DMS79 (cell line): Measurements from ENCODE around the gene PCNX3.
"Not testable (repeated sequence)": the region's sequence is repeated elsewhere in the genome, so short reads cannot be mapped to it uniquely, and the experiment has no call there.

Experiments used
- DNase-seq: peaks from one replicate; lab custom pipeline; 2025; lab: John Stamatoyannopoulos, UW

The PCNX3 gene

DNA sequence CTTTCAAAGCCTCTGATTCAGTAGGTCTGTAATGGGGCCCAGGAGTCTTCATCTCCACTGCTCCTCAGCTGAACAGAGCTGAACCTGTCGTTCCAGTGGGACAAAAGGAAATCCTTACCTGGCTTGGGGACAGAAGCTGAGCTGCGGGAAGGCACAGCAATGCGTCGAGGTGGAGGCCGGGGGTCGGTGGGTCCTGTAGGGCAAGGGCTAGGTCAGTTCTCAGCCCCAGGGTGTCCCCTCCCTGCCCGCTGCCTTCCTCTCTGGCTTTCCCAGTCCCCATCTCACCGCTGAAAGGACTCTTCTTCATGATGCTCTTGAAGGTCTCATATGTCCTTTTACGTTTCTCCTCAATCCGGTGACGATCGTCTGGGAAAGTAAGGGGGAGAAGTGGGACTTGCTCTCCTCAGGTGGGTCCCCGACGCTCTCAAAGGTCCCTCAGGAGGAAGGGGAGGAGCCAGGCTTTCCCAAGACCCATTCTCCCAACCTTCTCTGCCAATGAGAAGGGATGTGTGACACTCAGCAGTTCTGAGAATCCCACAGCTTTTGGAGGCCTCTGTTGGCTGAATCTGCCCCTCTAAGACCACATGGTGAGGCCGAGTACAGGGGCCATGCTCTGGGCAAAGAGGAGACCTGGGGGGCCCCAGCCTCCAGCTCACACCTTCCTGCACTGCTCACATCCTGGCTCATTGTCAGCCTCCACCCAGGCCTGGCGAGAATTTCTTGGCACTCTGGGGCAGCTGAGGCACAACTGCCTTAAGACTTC is 40.2 kb downstream of the PCNX3 start:
- no peak for DNase-seq

DNA sequence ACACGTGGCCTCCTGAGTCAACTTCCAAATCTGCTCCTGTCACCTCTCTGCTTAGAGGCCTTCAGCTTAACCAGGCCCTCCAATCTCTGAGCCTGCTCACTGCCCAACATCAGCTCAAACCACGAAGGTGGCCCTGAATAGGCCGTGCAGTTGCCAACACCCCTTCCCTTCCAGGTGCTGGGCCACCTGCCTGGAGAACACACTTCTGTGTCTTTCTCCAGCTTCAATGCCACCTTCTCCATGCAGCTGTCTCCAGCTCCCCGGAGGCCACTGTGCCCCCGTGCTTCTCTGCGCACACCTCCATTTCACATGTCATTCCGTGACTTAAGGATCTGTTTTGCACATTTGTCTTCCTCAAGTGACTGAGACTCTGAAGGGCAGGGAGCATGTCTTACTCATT is 41.9 kb downstream of the PCNX3 start:
- DNase-seq, result no peak

DNA sequence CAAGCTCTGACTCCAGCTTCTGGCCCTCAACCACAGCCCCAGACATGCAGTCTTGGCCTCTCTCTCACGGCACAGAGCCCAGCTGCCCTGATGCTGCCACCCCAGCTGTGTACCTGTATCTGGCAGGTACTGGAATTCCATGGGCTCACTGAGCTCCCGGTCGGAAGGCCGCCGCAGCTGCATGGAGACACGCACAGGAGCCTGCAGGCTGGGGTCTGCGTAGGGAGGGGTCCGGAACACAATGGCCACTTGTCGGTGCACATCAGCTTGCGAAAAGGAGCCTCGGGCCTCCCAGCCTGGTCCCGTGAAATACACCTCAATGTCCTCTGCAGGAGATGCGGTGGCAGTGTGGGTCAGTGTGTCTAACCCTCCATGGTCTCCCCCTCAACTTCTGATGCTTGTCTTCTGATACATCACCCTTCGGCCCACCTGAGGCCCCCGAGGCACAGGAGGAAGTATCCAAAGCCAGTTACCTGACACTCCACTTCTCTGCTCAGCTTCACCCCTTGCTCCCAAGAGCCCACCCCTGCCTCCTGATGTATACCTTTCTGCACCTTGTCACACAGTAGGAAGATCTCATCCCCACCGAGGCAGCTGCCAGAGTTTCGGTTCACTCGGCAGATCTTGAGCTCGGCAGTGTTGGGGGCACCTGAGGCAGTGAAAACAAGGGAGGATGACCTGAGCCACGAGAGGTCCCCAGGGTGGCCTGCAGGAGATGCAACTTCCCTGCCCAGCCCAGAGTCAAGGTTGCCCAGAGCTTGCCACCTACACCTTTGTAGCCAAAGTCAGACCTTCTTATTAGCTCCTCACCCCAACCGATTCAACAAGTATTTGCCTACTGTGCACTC is 42.8 kb downstream of the PCNX3 start:
- no peak for DNase-seq

DNA sequence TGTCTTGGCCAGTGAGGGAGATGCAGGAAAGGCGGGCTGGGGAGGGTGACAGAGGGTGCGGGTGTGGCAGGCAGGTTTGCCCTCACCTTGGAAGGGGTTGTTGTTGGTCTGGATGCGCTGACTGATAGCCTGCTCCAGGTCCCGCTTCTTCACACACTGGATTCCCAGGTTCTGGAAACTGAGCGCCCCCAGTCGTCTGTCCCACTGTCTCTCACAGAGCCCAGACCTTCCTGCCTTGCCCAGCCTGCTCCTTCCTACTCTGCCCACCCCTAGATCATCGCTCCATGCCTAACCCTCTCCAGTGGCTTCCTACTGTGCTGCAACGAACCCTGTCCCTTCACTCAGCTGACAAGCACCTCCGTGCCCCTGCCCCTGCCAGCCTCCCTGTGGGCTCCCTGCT is 44.5 kb downstream of the PCNX3 start:
- DNase-seq, result no peak

DNA sequence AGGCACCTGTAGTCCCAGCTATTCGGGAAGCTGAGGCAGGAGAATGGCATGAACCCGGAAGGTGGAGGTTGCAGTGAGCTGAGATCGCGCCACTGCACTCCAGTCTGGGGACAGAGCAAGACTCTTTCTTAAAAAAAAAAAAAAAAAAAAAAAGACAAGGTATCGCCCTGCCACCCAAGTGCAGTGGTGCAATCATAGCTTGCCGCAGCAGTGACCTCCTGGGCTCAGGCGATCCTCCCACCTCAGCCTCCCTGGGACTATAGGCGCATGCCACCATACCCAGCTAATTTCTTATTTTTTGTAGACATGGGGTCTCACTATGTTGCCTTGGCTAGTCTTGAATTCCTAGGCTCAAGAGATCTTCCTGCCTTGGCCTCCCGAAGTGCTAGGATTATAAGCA is 45.3 kb downstream of the PCNX3 start:
- not testable (repeated sequence) for DNase-seq

DNA sequence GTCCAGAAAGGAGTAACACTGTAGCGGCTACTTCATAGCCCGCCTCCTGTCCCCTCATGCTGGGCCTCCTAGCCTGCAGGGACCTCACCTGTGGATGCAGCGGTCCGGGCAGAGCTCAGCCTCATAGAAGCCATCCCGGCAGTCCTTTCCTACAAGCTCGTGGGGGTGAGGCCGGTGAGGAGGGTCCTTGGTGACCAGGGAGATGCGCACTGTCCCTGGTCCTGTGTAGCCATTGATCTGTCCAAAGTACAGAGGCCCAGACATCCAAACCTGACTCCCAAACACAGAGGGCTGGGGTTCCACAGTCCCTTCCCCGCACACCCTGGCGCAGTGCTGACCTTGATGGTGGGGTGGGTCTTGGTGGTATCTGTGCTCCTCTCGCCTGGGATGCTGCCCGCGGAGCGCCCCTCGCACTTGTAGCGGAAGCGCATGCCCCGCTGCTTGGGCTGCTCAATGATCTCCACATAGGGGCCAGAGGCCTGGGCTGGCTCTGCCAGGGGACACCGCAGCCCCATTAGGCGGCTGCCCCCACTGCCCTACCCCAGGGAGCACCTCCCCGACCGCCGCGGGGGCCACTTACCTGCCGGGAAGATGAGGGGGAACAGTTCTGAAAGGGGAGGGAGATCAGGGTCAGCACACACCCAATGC is 46.1 kb downstream of the PCNX3 start:
- no peak for DNase-seq

DNA sequence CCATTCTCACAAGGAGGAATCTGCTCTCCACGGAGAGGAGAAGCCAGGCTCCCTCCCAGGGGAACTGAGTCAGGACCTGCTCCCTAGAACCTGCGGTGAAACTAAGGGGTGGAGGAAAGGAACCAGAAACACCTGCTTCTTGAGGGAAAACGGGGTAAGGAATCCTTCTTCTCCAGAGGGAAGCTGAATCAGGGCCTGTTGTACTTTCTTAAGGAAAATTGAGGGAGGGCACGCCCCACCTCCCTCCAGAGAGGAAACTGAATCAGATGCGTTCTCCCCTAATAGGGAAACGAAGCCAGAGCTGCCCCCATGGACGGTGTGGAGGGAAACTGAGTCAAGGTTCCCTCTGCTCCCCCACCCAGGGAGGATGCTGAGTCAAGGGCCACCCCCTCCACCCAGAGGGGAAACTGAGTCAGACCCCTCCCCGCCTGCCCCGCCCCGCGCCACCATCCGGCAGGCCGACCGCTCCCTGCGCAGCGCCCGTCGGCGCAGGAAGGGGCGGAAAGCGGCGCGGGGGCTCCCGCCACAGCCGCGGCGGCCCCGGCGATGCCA is 46.7 kb downstream of the PCNX3 start:
- no peak for DNase-seq

DNA sequence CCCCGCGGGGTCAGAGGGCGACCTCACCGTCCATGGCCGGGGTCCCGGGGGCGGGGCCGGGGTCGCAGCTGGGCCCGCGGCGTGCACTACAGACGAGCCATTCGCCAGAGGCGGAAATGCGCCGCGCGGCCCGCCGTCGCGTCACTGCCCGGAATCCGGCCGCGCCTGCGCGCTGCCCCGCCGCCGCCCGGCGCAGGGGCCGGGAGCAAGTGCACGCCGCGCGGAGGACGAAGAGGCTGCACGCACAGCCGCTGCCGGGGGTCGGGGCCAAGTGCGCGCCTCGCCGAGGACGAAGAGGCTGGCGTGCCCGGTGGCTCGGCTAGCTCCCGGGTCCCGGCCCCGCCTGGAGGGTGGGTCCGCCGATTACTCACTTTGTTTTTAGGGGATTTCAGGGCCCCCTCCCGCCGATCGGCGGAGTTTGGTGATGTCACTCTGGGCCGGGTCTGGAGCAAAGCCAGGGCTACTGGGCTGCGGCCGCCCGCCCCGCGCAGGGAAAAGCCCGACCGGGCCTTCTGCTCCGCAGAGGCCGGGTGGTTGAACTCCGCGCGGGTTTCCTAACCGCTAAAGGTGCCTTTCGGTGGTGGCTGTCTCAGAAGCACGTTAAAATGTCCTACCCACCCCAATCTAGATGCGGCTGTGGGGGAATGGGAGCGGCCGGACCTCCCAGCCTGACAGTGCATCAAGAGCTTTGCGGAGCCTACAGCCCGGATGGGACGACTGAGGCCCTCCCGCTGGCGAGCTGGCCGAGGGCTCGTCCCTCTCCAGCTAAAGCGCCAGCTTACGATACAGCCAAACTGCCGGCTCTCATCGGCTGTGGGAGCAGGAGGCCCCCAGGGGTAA is 47.4 kb downstream of the PCNX3 start, which contains the start of gene RELA:
Gene RELA (minus strand): TSS at position 118 of the 840 bp plus-strand sequence. CDS start 84 bp downstream, at position 34.
- DNase-seq, result peak; percentile 64

DNA sequence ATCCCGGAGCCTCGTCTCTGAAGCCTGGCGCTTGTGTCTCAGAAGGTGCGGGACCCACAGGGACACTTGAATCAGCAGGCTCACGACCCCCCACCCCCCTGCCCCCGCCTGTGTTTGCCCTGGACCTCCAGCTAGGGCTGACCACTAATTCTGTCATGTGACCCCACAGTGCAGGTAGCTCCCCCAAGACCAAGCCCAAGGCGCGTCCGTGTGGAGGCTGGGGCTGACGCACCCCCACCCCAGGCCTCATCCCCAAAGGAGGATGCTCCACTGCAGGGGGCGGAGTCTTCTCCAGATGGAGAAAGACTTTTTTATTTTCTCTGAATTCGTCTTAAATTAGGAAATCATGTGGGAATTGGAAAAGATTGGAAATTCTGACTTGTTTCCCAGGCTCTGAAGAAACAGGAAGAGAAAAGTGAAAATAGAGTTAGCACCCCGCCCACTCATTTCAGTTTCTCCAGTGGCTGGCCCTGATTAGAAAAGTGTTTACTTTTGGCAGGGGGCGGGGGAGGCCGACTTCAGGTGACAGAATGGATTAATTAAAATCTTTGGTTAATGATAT is 48.1 kb downstream of the PCNX3 start:
- no peak for DNase-seq

DNA sequence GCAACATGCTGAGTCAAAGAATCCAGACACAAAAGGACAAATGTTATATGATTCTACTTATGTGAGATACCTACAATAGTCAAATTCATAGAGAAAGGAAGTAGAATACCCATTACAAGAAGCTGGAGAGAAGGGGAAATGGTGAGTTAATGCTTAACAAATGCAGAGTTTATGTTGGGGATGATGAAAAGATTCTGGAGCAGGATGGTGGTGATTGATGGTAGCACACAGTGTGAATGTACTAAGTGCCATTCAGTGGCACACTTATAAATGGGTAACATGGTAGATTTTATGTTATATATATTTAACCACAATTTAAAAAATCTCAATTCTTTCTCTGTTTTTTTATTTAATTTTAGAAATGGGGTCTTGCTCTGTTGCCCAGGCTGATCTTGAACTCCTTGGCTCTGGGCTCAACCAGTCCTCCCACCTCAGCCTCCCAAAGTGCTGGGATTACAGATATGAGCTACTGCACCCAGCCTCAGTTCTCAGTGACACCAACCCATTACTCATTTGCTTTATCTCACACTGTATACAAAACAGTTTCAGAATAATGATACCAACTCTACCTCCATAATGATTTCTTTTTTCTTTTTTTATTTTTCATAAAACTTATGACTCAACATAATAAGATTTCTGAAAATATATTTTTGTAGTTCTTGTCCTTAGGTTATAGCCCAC is 56.7 kb downstream of the PCNX3 start:
- DNase-seq, result no peak

DNA sequence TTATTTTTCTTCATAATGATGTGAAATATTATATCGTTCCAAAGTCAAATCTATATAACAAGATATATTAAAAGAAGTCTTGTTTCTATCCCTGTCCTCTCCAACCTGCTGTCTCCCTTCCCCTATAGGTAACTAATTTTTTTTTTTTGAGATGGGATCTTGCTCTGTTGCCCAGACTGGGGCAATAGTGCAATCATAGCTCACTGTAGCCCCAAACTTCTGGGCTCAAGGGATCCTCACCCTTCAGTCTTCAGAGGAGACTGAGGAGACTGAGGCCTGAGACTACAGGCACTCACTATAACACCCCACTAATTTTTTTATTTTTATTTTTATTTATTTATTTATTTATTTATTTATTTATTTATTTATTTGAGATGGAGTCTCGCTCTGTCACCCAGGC is 57.4 kb downstream of the PCNX3 start:
- DNase-seq, result no peak

DNA sequence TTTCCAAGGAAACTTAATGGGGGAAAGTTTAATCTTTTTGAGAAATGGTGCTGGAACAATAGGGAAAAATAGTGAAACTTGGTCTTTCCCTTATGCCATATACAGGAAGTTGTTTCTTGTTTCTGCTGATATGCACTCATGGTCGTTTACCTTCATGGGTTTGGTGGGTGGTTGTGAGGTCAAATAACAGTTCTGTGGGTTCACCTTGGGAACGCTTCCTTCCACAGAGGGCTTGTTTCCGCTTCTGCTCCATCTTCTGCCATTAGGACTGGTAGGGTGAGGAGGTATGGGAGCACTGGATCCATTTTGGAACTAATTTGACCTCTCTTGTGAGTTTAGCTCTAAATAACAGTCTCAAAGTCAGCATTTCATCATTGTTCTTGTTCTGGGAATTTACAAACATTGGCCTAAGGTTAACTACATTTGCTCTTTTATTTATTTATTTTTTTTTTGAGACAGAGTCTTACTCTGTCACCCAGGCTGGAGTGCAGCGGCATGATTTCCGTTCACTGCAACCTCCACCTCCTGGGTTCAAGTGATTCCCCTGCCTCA is 64.7 kb downstream of the PCNX3 start:
- no peak for DNase-seq

DNA sequence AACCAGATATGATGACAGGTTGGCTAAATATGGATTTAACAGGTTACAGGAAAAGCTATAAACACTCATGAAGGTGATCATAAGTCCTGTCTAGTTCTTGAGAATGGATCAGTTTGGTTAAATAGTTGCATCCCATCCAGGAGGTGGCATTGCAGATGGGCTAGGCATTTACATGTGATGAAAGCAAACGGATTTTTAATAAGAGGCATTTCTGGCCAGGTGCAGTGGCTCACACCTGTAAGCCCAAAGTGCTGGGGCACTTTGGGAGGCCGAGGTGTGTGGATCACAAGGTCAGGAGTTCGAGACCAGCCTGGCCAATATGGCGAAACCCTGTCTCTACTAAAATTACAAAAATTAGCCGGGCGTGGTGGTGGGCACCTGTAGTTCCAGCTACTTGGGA is 67.9 kb downstream of the PCNX3 start:
- not testable (repeated sequence) for DNase-seq

DNA sequence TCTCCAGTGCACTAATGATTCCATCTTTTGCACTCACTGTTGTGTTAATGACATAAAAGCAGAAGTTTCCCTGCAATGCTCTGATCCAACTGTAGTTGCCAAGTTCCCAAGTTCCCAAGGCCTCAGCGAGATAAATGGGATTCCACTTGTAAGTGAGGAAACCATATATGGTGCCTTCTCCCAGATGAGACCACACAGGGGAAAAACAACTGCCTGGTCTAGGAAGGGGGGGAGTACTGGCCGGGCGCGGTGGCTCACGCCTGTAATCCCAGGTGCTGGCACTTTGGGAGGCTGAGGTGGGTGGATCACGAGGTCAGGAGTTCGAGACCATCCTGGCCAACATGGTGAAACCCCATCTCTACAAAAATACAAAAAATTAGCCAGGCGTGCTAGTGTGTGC is 70.4 kb downstream of the PCNX3 start:
- DNase-seq, result no peak
